Mammary epithelial cell (primary cell): ENCODE data around the gene TPGS1.

ENCODE experiments used
- CTCF ChIP-seq, 2 donors: IDR thresholded peaks in 1 of 2; conservative IDR thresholded peaks in 1 of 2; 2 replicates each; pipeline ENCODE4 v1.5.1; 2011 to 2012; ENCODE audit warnings: inconsistent platforms in 2 of 2, low read length in 2 of 2, mild to moderate bottlenecking in 2 of 2, control low read depth in 1 of 2, low read depth in 1 of 2; ENCODE audit not compliant: insufficient read depth in 1 of 2; ENCODE audit errors: extremely low read depth in 1 of 2
- EZH2 ChIP-seq: IDR thresholded peaks from 2 replicates; pipeline ENCODE4 v1.6.1; 2012; ENCODE audit warnings: low read length, inconsistent platforms, borderline replicate concordance

- no peak for TF ChIP-seq CTCF (conservative IDR thresholded peaks at IDR 0.05 in 1 of 2, IDR thresholded peaks at IDR 0.05 in 1 of 2; ENCODE audit: extremely low read depth in 1 of 2, insufficient read depth in 1 of 2, low read depth in 1 of 2, low read length in 2 of 2)
- TF ChIP-seq EZH2, result no peak
Observed at GRCh38 chr19:504616-505015, 2.7 kb upstream of the TPGS1 start.
